HepG2 (cell line): Measurements from ENCODE around the gene ARAP1. TPM values are rescaled to one million over a fixed set of nuclear protein-coding genes. Genes with fewer than 3 reads are reported as not detected.

Source experiments
- BCLAF1 ChIP-seq: fragments of 450-650 bp; IDR thresholded peaks from 2 replicates; pipeline ENCODE4 v1.6.1; 2017; ENCODE audit warnings: mild to moderate bottlenecking
- CERS6 ChIP-seq: sonication (generic); formaldehyde crosslinking; IDR thresholded peaks from 2 replicates; pipeline ENCODE4 v1.5.0; 2020; ENCODE audit warnings: missing genetic modification reagents
- FUBP1 ChIP-seq: sonication (generic); formaldehyde crosslinking; IDR thresholded peaks from 2 replicates; pipeline ENCODE4 v1.5.1; 2020; ENCODE audit warnings: missing genetic modification reagents, mild to moderate bottlenecking, borderline replicate concordance
- HMG20A ChIP-seq: IDR thresholded peaks from 2 replicates; pipeline ENCODE4 v1.6.1; 2016; ENCODE audit warnings: borderline replicate concordance
- KLF16 ChIP-seq, 2 experiments: sonication (generic) in 1 of 2; formaldehyde crosslinking in 1 of 2; IDR thresholded peaks; 2 replicates each; pipeline versions ENCODE4 v1.6.1 to v1.8.0; 2016 to 2023; ENCODE audit warnings: missing genetic modification reagents in 2 of 2, missing compliant biosample characterization in 1 of 2
- MEIS1 ChIP-seq: sonication (generic); formaldehyde crosslinking; IDR thresholded peaks from 2 replicates; pipeline ENCODE4 v1.9.0; 2021; ENCODE audit warnings: mild to moderate bottlenecking, missing genetic modification reagents, moderate library complexity, borderline replicate concordance
- MLX ChIP-seq: IDR thresholded peaks from 2 replicates; pipeline ENCODE4 v1.6.1; 2016
- NFE2L1 ChIP-seq: sonication (generic); formaldehyde crosslinking; IDR thresholded peaks from 2 replicates; pipeline ENCODE4 v1.4.0; 2020; ENCODE audit warnings: missing genetic modification reagents, mild to moderate bottlenecking, borderline replicate concordance
- RXRB ChIP-seq: IDR thresholded peaks from 2 replicates; pipeline ENCODE4 v1.6.1; 2016; ENCODE audit warnings: borderline replicate concordance, missing genetic modification reagents, missing compliant biosample characterization
- SP140L ChIP-seq: sonication (generic); formaldehyde crosslinking; IDR thresholded peaks from 2 replicates; pipeline ENCODE4 v1.4.0; 2020; ENCODE audit warnings: missing genetic modification reagents, borderline replicate concordance
- TBL1XR1 ChIP-seq: fragments of 150-350 bp; IDR thresholded peaks from 2 replicates; pipeline ENCODE4 v1.6.1; 2014; ENCODE audit warnings: borderline replicate concordance, low read length; ENCODE audit not compliant: partially characterized antibody
- TCF7L2 ChIP-seq: IDR thresholded peaks from 2 replicates; pipeline ENCODE4 v1.6.1; 2011; ENCODE audit warnings: mild to moderate bottlenecking, low read depth, low read length, moderate library complexity
- THYN1 ChIP-seq: sonication (generic); formaldehyde crosslinking; IDR thresholded peaks from 2 replicates; pipeline ENCODE4 v1.8.1; 2023; ENCODE audit warnings: low read depth, mild to moderate bottlenecking, moderate library complexity, missing genetic modification reagents, borderline replicate concordance
- ZFY ChIP-seq: sonication (generic); formaldehyde crosslinking; IDR thresholded peaks from 2 replicates; pipeline ENCODE4 v1.4.0; 2020; ENCODE audit warnings: missing genetic modification reagents
- ZNF180 ChIP-seq: sonication (generic); formaldehyde crosslinking; IDR thresholded peaks from 2 replicates; pipeline ENCODE4 v1.4.0; 2020; ENCODE audit warnings: low read depth, missing genetic modification reagents, borderline replicate concordance
- ZNF24 ChIP-seq: fragments of 450-650 bp; IDR thresholded peaks from 2 replicates; pipeline ENCODE4 v1.6.1; 2017; ENCODE audit warnings: antibody characterized with exemption, mild to moderate bottlenecking
- ZNF280D ChIP-seq: sonication (generic); formaldehyde crosslinking; IDR thresholded peaks from 2 replicates; pipeline ENCODE4 v1.5.1; 2020; ENCODE audit warnings: mild to moderate bottlenecking, missing genetic modification reagents
- ZNF335 ChIP-seq: sonication (generic); formaldehyde crosslinking; IDR thresholded peaks from 2 replicates; pipeline ENCODE4 v1.4.0; 2020; ENCODE audit warnings: missing genetic modification reagents
- ZNF367 ChIP-seq: sonication (generic); formaldehyde crosslinking; IDR thresholded peaks from 2 replicates; pipeline ENCODE4 v1.4.0; 2020; ENCODE audit warnings: missing genetic modification reagents, borderline replicate concordance
- ZNF558 ChIP-seq: sonication (generic); formaldehyde crosslinking; IDR thresholded peaks from 2 replicates; pipeline ENCODE4 v1.9.0; 2022; ENCODE audit warnings: mild to moderate bottlenecking, missing genetic modification reagents, borderline replicate concordance
- polyA plus RNA-seq, 8 experiments: library from polyadenylated mRNA; depleted of rRNA in 3 of 8; stranded (reverse) in 7 of 8; unstranded in 1 of 8; fragments of >200 nt; fragmentation: Illumina TruSeq in 4 of 8; extraction: Trizol in 4 of 8; gene quantifications; 2 replicates each; pipeline versions ENCODE4 v1.2.1 to v1.2.3, GENCODE V29; 2011 to 2016; ENCODE audit warnings: low read depth in 4 of 8, missing spikeins in 1 of 8, mixed read lengths in 1 of 8; ENCODE audit not compliant: insufficient read depth in 1 of 8
- total RNA-seq, 5 experiments: library from RNA; depleted of rRNA; stranded (reverse); fragments of >200 nt; fragmentation: Illumina TruSeq; extraction: Trizol; gene quantifications; 2 replicates each; pipeline ENCODE4 v1.2.3, GENCODE V29; 2016; ENCODE audit warnings: low read depth in 1 of 5

Gene ARAP1
- total and polyA plus RNA-seq, 2 of the 13 experiments (the other 11 are each of a cell fraction or from before 2014, with no cell fraction given): 43.2 to 55.5 TPM

- no peak for TF ChIP-seq THYN1 (CRISPR knock-in tag)
- TF ChIP-seq SP140L (CRISPR knock-in tag): no peak
- no peak for TF ChIP-seq ZNF280D (CRISPR knock-in tag)
- TF ChIP-seq ZNF335 (CRISPR knock-in tag): no peak
- no peak for TF ChIP-seq TCF7L2
- TF ChIP-seq ZFY (CRISPR knock-in tag): peak; percentile 62
- no peak for TF ChIP-seq ZNF367
- no peak for TF ChIP-seq TBL1XR1
- no peak for TF ChIP-seq CERS6 (CRISPR knock-in tag)
- 0 out of 2 replicates have a peak, but pooled peaks have one; percentile 36 for TF ChIP-seq MLX (CRISPR knock-in tag)
- TF ChIP-seq HMG20A (CRISPR knock-in tag): peak; percentile 31; the same call in 1 of the 2 replicates
- no peak for TF ChIP-seq BCLAF1
- no peak for TF ChIP-seq NFE2L1 (CRISPR knock-in tag)
- peak; percentile 37; the same call in 1 of the 2 replicates for TF ChIP-seq RXRB
- no peak for TF ChIP-seq ZNF558
- TF ChIP-seq KLF16 (CRISPR knock-in tag; IDR thresholded peaks at IDR 0.05): peak in 1 of 2 experiments; percentile 49; a peak in 1 of 4 replicates
- TF ChIP-seq MEIS1 (CRISPR knock-in tag): no peak
- TF ChIP-seq ZNF24: no peak
- TF ChIP-seq ZNF180 (CRISPR knock-in tag): no peak
- TF ChIP-seq FUBP1 (CRISPR knock-in tag): no peak
These were observed 2.1 kb downstream of the ARAP1 start (continued) for GRCh38 chr11:72750086-72750485.
